GM23338 (cell line): ENCODE measurements around the gene ADGRD1. TPM values are rescaled to one million over a fixed set of nuclear protein-coding genes. Genes with fewer than 3 reads are reported as not detected.
A peak's percentile ranks its signal among the peaks of the same experiment; 100 is the strongest.

Experiments used
- ATAC-seq: fragments of 200-7000 bp; cut with Tn5 transposase; 3 replicates; pipeline ENCODE4 v1.9.1; 2020
- DNase-seq: peaks from one replicate; pipeline ENCODE4 v3.0.0-alpha.2; 2015; ENCODE audit warnings: low spot score
- H2AFZ ChIP-seq: fragments of 200-600 bp; sonication (generic); 2 replicates; pipeline ENCODE4 v1.8.0; 2016; ENCODE audit warnings: antibody characterized with exemption, mild to moderate bottlenecking, moderate library complexity
- H3F3A ChIP-seq: fragments of 200-600 bp; sonication (generic); replicated peaks from 2 replicates; pipeline ENCODE4 v1.8.0; 2017; ENCODE audit warnings: antibody characterized with exemption, mixed run types, low read depth
- H3K27ac ChIP-seq: fragments of 200-600 bp; sonication (generic); 2 replicates; pipeline ENCODE4 v1.6.1; 2016; ENCODE audit warnings: low read depth
- H3K27me3 ChIP-seq: fragments of 200-600 bp; sonication (generic); 2 replicates; pipeline ENCODE4 v1.8.0; 2016; ENCODE audit warnings: mild to moderate bottlenecking, mixed run types, moderate library complexity; ENCODE audit not compliant: insufficient read depth
- H3K36me3 ChIP-seq: fragments of 200-600 bp; sonication (generic); 2 replicates; pipeline ENCODE4 v1.8.0; 2016; ENCODE audit warnings: mild to moderate bottlenecking; ENCODE audit not compliant: insufficient read depth
- H3K4me1 ChIP-seq: fragments of 200-600 bp; sonication (generic); 2 replicates; pipeline ENCODE4 v1.8.0; 2016; ENCODE audit warnings: mild to moderate bottlenecking, moderate library complexity; ENCODE audit not compliant: insufficient read depth
- H3K4me2 ChIP-seq: fragments of 200-600 bp; sonication (generic); 2 replicates; pipeline ENCODE4 v1.7.1; 2017; ENCODE audit warnings: mixed run types
- H3K4me3 ChIP-seq: fragments of 200-600 bp; sonication (generic); 2 replicates; pipeline ENCODE4 v1.6.1; 2016; ENCODE audit warnings: mixed run types
- H3K79me2 ChIP-seq: fragments of 200-600 bp; sonication (generic); replicated peaks from 2 replicates; pipeline ENCODE4 v1.8.0; 2017; ENCODE audit warnings: mild to moderate bottlenecking; ENCODE audit not compliant: insufficient read depth
- H3K9me2 ChIP-seq: fragments of 200-600 bp; sonication (generic); 2 replicates; pipeline ENCODE4 v1.8.0; 2017; ENCODE audit not compliant: insufficient read depth
- H4K20me1 ChIP-seq: fragments of 200-600 bp; sonication (generic); replicated peaks from 2 replicates; pipeline ENCODE4 v1.8.0; 2017; ENCODE audit warnings: mild to moderate bottlenecking; ENCODE audit not compliant: insufficient read depth
- H3K27ac Mint-ChIP-seq: 2 replicates; pipeline ENCODE4 v1.8.0; 2020; ENCODE audit warnings: inconsistent platforms, mild to moderate bottlenecking, moderate library complexity, mixed read lengths
- H3K27me3 Mint-ChIP-seq: 3 replicates; pipeline ENCODE4 v1.8.0; 2022; ENCODE audit warnings: low read depth, mild to moderate bottlenecking, moderate library complexity, mixed read lengths, inconsistent platforms; ENCODE audit not compliant: insufficient read depth, poor library complexity
- H3K36me3 Mint-ChIP-seq: 3 replicates; pipeline ENCODE4 v1.8.0; 2021; ENCODE audit warnings: low read depth, mild to moderate bottlenecking, inconsistent platforms, moderate library complexity, mixed read lengths
- H3K4me1 Mint-ChIP-seq: 3 replicates; pipeline ENCODE4 v1.8.0; 2020; ENCODE audit warnings: mild to moderate bottlenecking, inconsistent platforms, mixed read lengths
- H3K4me3 Mint-ChIP-seq: 3 replicates; pipeline ENCODE4 v1.8.0; 2021; ENCODE audit warnings: moderate library complexity, mild to moderate bottlenecking, inconsistent platforms, mixed read lengths
- H3K9me3 Mint-ChIP-seq: 3 replicates; pipeline ENCODE4 v1.8.0; 2020; ENCODE audit warnings: moderate library complexity, mild to moderate bottlenecking, inconsistent platforms, mixed read lengths
- CREB1 ChIP-seq: fragments of 250-450 bp; sonication (Bioruptor Pico); IDR thresholded peaks from 2 replicates; pipeline ENCODE4 v1.5.0; 2020; ENCODE audit warnings: low read depth, mild to moderate bottlenecking, moderate library complexity
- CTCF ChIP-seq, 2 experiments: fragments of 200-600 bp in 1 of 2; sonication (generic) in 1 of 2; conservative IDR thresholded peaks; 2 replicates each; pipeline versions ENCODE4 v1.5.1 to v1.6.1; 2016 to 2017; ENCODE audit warnings: antibody characterized with exemption in 2 of 2, low read depth in 2 of 2, mild to moderate bottlenecking in 2 of 2, moderate library complexity in 1 of 2
- ETS1 ChIP-seq: IDR thresholded peaks from 2 replicates; pipeline ENCODE4 v1.6.1; 2016; ENCODE audit warnings: antibody characterized with exemption
- EZH2 ChIP-seq: fragments of 200-600 bp; sonication (generic); IDR thresholded peaks from one replicate; pipeline ENCODE4 v1.8.0; 2017; ENCODE audit warnings: antibody characterized with exemption, mild to moderate bottlenecking, low read depth; ENCODE audit not compliant: unreplicated experiment
- EZH2phosphoT487 ChIP-seq: fragments of 200-600 bp; sonication (generic); IDR thresholded peaks from one replicate; pipeline ENCODE4 v1.8.1; 2018; ENCODE audit warnings: antibody characterized with exemption; ENCODE audit not compliant: unreplicated experiment
- JUNB ChIP-seq: IDR thresholded peaks from one replicate; pipeline ENCODE4 v1.6.1; 2016; ENCODE audit warnings: antibody characterized with exemption; ENCODE audit not compliant: unreplicated experiment
- NANOG ChIP-seq: IDR thresholded peaks from 2 replicates; pipeline ENCODE4 v1.6.1; 2016; ENCODE audit warnings: antibody characterized with exemption, borderline replicate concordance
- POLR2AphosphoS5 ChIP-seq: IDR thresholded peaks from 2 replicates; pipeline ENCODE4 v1.6.1; 2016; ENCODE audit warnings: antibody characterized with exemption, low read depth
- REST ChIP-seq: IDR thresholded peaks from one replicate; pipeline ENCODE4 v1.6.1; 2018; ENCODE audit warnings: antibody characterized with exemption; ENCODE audit not compliant: unreplicated experiment
- STAT1 ChIP-seq: IDR thresholded peaks from one replicate; pipeline ENCODE4 v1.6.1; 2016; ENCODE audit warnings: antibody characterized with exemption; ENCODE audit not compliant: unreplicated experiment
- ZNF114 ChIP-seq: fragments of 250-450 bp; sonication (Bioruptor Pico); IDR thresholded peaks from 2 replicates; pipeline ENCODE4 v1.5.0; 2020; ENCODE audit warnings: mild to moderate bottlenecking, moderate library complexity
- ZNF331 ChIP-seq: fragments of 250-450 bp; sonication (Bioruptor Pico); IDR thresholded peaks from 2 replicates; pipeline ENCODE4 v1.5.0; 2020; ENCODE audit warnings: low read depth, mild to moderate bottlenecking, moderate library complexity
- polyA plus RNA-seq: library from polyadenylated mRNA; unstranded; fragments of >200 nt; fragmentation: Nextera tagmentation; extraction: Ambion mirVana; gene quantifications from 2 replicates; pipeline ENCODE4 v1.2.1, GENCODE V29; 2016
- total RNA-seq: library from RNA; depleted of rRNA; stranded (reverse); fragments of >200 nt; shearing (Covaris generic); gene quantifications from 2 replicates; pipeline ENCODE4 v1.2.3, GENCODE V29; 2014

ADGRD1 gene
- total and polyA plus RNA-seq, 2 experiments from 2014 or later: 1.4 TPM; not detected in 1

- no peak for TF ChIP-seq REST
- TF ChIP-seq JUNB: no peak
Measured at GRCh38 chr12:130957304-130957621, 3.6 kb downstream of the ADGRD1 start (continued).

- ATAC-seq: no peak
- 0 out of 2 replicates have a peak overlapping the region, but pooled peaks have one; percentile 26 for H3K27ac ChIP-seq
Measured at GRCh38 chr12:130958557-130959140, 4.9 kb downstream of the ADGRD1 start.

GRCh38 chr12:130959632-130960031, 5.9 kb downstream of the ADGRD1 start:
- Histone ChIP-seq H3K9me2 (peaks cover 4% of the 10 kb centered on the region; the same call in 1 of the 2 replicates), H4K20me1 (no peaks in the 10 kb centered on the region), H2AFZ (no peak overlapping the region), H3K36me3 (no peaks in the 10 kb centered on the region), H3F3A (peaks cover 9% of the 10 kb centered on the region), H3K27ac (no peak overlapping the region), H3K4me1 (no peaks in the 10 kb centered on the region), H3K4me3 (no peak overlapping the region), H3K79me2 (no peaks in the 10 kb centered on the region), H3K4me2 (no peak overlapping the region), H3K27me3 (no peaks in the 10 kb centered on the region)
- Mint-ChIP-seq H3K36me3 (no peaks in the 10 kb centered on the region), H3K9me3 (no peaks in the 10 kb centered on the region), H3K27ac (no peak overlapping the region), H3K4me1 (peaks cover 5% of the 10 kb centered on the region; the same call in 1 of the 3 replicates), H3K4me3 (no peak overlapping the region), H3K27me3 (peaks cover 4% of the 10 kb centered on the region)
- TF ChIP-seq CTCF (conservative IDR thresholded peaks at IDR 0.05; ENCODE audit: low read depth in 2 of 2) (no peak), STAT1 (no peak), ETS1 (no peak), NANOG (no peak), ZNF114 (CRISPR knock-in tag) (no peak), CREB1 (CRISPR knock-in tag) (no peak), EZH2 (no peak), ZNF331 (CRISPR knock-in tag) (no peak), JUNB (no peak), POLR2AphosphoS5 (no peak), EZH2phosphoT487 (no peak)
- ATAC-seq: no peak
- no peak for DNase-seq

More at GRCh38 chr12:130958557-130959140, 4.9 kb downstream of the ADGRD1 start:
- peak overlapping the region; percentile 47; the same call in 1 of the 2 replicates for H2AFZ ChIP-seq
- H3K9me3 Mint-ChIP-seq: no peaks in the 10 kb centered on the region
- H3K79me2 ChIP-seq: no peaks in the 10 kb centered on the region
- no peak overlapping the region for H3K4me2 ChIP-seq
- no peaks in the 10 kb centered on the region for H3K36me3 ChIP-seq
- H3K4me1 Mint-ChIP-seq: peaks cover 9% of the 10 kb centered on the region; the same call in 2 of the 3 replicates
- H3K4me1 ChIP-seq: peaks cover 7% of the 10 kb centered on the region; the same call in 1 of the 2 replicates
- H3K4me3 ChIP-seq: no peak overlapping the region
- peaks cover 4% of the 10 kb centered on the region; the same call in 1 of the 2 replicates for H3K9me2 ChIP-seq
- peaks cover 6% of the 10 kb centered on the region for H3K27me3 Mint-ChIP-seq
- no peak overlapping the region for H3K4me3 Mint-ChIP-seq
- H3K27me3 ChIP-seq: no peaks in the 10 kb centered on the region
- no peak for DNase-seq
- peaks cover 9% of the 10 kb centered on the region for H3F3A ChIP-seq
- H4K20me1 ChIP-seq: no peaks in the 10 kb centered on the region
- H3K36me3 Mint-ChIP-seq: no peaks in the 10 kb centered on the region
- no peak for TF ChIP-seq JUNB
- H3K27ac Mint-ChIP-seq: no peak overlapping the region
